SK-N-MC (cell line): ENCODE measurements around the gene MUTYH.

Experiments
- DNase-seq: peaks from one replicate; pipeline ENCODE4 v3.0.0-alpha.2; 2011; ENCODE audit warnings: low read depth, low spot score
- H3K27ac ChIP-seq: fragments of 200-600 bp; sonication (generic); 2 replicates; pipeline ENCODE4 v1.5.1; 2016; ENCODE audit warnings: mixed run types
- H3K36me3 ChIP-seq: fragments of 200-600 bp; sonication (generic); 2 replicates; pipeline ENCODE4 v1.6.1; 2017; ENCODE audit warnings: antibody characterized with exemption, low read length, mixed read lengths; ENCODE audit not compliant: insufficient read depth
- H3K4me3 ChIP-seq: fragments of 200-600 bp; sonication (generic); 2 replicates; pipeline ENCODE4 v1.5.1; 2016
- H3K9ac ChIP-seq: fragments of 200-600 bp; sonication (generic); 2 replicates; pipeline ENCODE4 v1.8.0; 2017; ENCODE audit warnings: mixed run types, mixed read lengths; ENCODE audit not compliant: insufficient read length
- H3K9me3 ChIP-seq: fragments of 200-600 bp; sonication (generic); 2 replicates; pipeline ENCODE4 v1.6.1; 2017; ENCODE audit warnings: low read depth, mild to moderate bottlenecking, antibody characterized with exemption, low read length, moderate library complexity, mixed read lengths
- EZH2 ChIP-seq: fragments of 200-600 bp; sonication (generic); IDR thresholded peaks from one replicate; pipeline ENCODE4 v1.6.1; 2017; ENCODE audit warnings: antibody characterized with exemption
- FOXP2 ChIP-seq: optimal IDR thresholded peaks from 2 replicates; pipeline ENCODE3; 2011; ENCODE audit warnings: mild to moderate bottlenecking, moderate library complexity; ENCODE audit not compliant: insufficient read depth; ENCODE audit errors: extremely low read length, control extremely low read depth
- POLR2AphosphoS5 ChIP-seq: IDR thresholded peaks from 2 replicates; pipeline ENCODE4 v1.6.1; 2012; ENCODE audit warnings: mild to moderate bottlenecking, low read depth, low read length, borderline replicate concordance

Gene MUTYH

DNA sequence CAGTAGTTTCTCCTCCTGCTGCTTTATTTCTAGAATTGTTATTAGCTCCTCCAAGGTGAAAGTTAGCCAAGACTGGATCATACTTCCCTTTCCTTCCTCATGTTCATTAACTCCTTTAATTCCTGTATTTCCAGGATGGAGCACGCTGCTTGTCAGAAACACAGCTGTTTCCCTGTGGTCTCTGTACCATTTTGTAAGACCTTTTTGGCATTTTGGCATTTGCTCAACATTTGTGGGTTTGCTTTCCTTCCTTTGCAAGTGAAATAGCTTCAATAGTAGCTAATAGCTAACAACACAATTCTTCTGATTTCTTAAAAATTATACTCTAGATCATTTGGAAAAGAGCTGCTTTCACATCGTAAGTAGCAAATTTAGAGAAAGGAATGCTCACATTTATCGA is 57.9 kb downstream of the MUTYH start:
- Histone ChIP-seq H3K4me3 (no peak overlapping the region), H3K9ac (no peak overlapping the region), H3K27ac (no peak overlapping the region), H3K36me3 (no peaks in the 10 kb centered on the region), H3K9me3 (no peaks in the 10 kb centered on the region)
- no peak for DNase-seq
- TF ChIP-seq FOXP2 = no peak
- TF ChIP-seq EZH2 = no peak
- TF ChIP-seq POLR2AphosphoS5 = no peak
